Coronary artery (tissue), 2 donors: ENCODE data around the gene SART3.
A peak's percentile ranks its signal among the peaks of the same experiment; 100 is the strongest.

Source experiments
- DNase-seq: peaks from one replicate; pipeline ENCODE4 v3.0.0-alpha.2; 2017; ENCODE audit warnings: low spot score
- H3K27ac ChIP-seq, 2 donors: fragments of 200-600 bp; sonication (generic); one replicate each; pipeline ENCODE4 v1.5.1; 2016 to 2019
- H3K4me3 ChIP-seq: fragments of 200-600 bp; sonication (generic); 2 replicates; pipeline ENCODE4 v1.5.1; 2016; ENCODE audit warnings: mild to moderate bottlenecking, moderate library complexity
- CTCF ChIP-seq: fragments of 200-600 bp; sonication (generic); IDR thresholded peaks from one replicate; pipeline ENCODE4 v1.5.1; 2019; ENCODE audit warnings: antibody characterized with exemption

Gene SART3

DNA sequence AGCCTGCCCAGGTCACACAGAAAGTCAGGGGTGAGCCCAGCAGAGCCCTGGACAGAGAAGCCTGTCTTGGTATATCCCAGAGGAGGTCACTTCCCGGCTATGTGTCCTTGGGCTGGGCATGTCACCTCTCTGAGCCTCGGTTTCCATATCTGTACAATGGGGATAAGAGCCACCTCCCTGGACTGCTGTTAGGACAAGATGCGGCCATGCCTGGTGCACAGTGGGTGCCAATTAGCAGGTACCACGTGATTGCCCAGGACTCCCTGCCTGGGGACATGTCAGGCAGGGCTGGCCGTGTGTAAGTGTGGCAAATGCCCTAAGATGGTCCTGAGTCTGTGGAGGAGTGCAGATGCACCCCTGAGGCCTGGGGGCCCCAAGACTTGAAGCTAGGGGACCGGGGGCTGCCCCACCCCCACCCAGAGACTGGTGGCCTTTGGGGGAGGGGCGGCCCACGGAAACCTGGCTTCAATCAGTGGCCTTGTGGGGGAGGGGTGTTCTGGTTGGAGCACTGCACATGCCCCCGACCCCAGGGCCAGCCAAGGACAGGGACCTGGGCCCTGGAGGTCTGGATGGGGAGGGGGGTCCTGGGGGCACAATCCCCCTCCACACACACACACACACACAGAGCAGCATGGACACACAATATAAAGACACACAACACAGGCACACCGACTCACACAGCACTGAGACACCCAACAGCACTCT, 36.0 kb upstream of the SART3 start:
- TF ChIP-seq CTCF, result no peak
- peak overlapping the region; percentile 61 for H3K4me3 ChIP-seq
- no peak overlapping the region for H3K27ac ChIP-seq
- no peak for DNase-seq

- Histone ChIP-seq H3K4me3 (no peak overlapping the region), H3K27ac (no peak overlapping the region)
- no peak for DNase-seq
- TF ChIP-seq CTCF, result no peak
Observed at GRCh38 chr12:108595711-108596647, 35.0 kb upstream of the SART3 start.

- no peak for DNase-seq
- Histone ChIP-seq H3K27ac (no peak overlapping the region), H3K4me3 (no peak overlapping the region)
- no peak for TF ChIP-seq CTCF
Observed at GRCh38 chr12:108594960-108595710, 34.2 kb upstream of the SART3 start.

GRCh38 chr12:108594323-108594903, 33.4 kb upstream of the SART3 start:
- no peak overlapping the region for H3K4me3 ChIP-seq
- no peak overlapping the region for H3K27ac ChIP-seq
- DNase-seq, result no peak
- TF ChIP-seq CTCF, result no peak

DNA sequence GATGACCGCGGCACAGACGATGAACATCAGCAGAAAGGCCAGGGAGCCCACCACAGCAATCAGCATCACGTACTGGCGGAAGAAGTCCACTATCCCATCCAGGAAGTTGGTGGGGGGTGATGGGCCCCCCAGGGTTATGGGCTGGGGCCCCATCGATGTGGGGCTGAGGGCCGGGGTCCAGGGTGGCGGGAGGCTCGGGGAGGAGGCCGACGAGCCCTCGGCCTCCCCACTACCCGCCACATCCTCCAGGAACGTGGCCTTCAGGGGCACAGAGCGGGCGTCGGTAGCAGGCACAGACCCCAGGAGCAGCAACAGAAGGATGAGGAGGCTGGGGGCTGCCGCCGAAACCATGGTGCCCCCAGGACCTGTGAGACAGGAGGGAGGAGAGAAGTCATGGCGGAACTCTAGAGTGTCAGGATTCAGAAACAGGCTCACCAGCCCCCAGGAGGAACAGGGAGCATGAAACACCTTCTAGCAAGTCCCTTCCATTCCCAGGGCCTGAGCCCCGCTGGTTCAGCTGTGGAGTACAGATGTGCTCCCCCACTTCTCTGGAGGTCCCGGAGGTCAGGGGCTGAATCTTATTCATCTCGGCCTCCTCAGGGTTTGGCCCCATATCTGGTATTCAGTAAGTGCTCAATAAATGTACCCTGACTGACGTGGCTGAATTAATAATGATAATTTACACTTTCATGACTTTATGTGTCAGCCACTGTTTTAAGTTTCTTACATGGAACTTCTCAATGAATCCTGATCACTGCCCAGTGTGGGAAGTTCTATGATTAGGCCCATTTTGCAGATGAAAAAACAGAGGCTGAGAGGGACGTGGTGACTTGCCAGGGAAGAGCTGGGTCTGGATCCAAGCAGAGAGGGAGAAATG, 31.3 kb upstream of the SART3 start:
- no peak for TF ChIP-seq CTCF
- no peak overlapping the region for H3K27ac ChIP-seq
- H3K4me3 ChIP-seq, result no peak overlapping the region
- DNase-seq, result no peak
